ENCODE results near the gene MYADML2. TPM values are rescaled to one million over a fixed set of nuclear protein-coding genes. Genes with fewer than 3 reads are reported as not detected.
A peak's percentile ranks its signal among the peaks of the same experiment; 100 is the strongest.

MYADML2 gene
- total RNA-seq, 1 donor from 2014 or later: not detected

- Mint-ChIP-seq H3K4me1 (ENCODE audit: unreplicated experiment) (peaks cover 4% of the 10 kb centered on the region), H3K27me3 (ENCODE audit: unreplicated experiment) (peaks cover 34% of the 10 kb centered on the region), H3K36me3 (ENCODE audit: low read depth, unreplicated experiment) (peaks cover 8% of the 10 kb centered on the region), H3K27ac (ENCODE audit: unreplicated experiment) (no peak overlapping the region), H3K4me3 (ENCODE audit: unreplicated experiment) (no peak overlapping the region), H3K9me3 (ENCODE audit: unreplicated experiment) (no peaks in the 10 kb centered on the region)
- no peak for DNase-seq (ENCODE audit: low spot score)
- no peak for TF ChIP-seq CTCF (IDR thresholded peaks at IDR 0.05; ENCODE audit: unreplicated experiment)
Observed at GRCh38 chr17:81960130-81960958, 13.3 kb upstream of the MYADML2 start.

- peak; percentile 57 for DNase-seq (ENCODE audit: low spot score)
- H3K27me3 Mint-ChIP-seq (ENCODE audit: unreplicated experiment): peaks cover 29% of the 10 kb centered on the region
- no peak overlapping the region for H3K27ac Mint-ChIP-seq (ENCODE audit: unreplicated experiment)
- H3K4me1 Mint-ChIP-seq (ENCODE audit: unreplicated experiment): peaks cover 4% of the 10 kb centered on the region
- no peaks in the 10 kb centered on the region for H3K9me3 Mint-ChIP-seq (ENCODE audit: unreplicated experiment)
- no peak for TF ChIP-seq CTCF (IDR thresholded peaks at IDR 0.05; ENCODE audit: unreplicated experiment)
- H3K36me3 Mint-ChIP-seq (ENCODE audit: low read depth, unreplicated experiment): peaks cover 8% of the 10 kb centered on the region
- H3K4me3 Mint-ChIP-seq (ENCODE audit: unreplicated experiment): no peak overlapping the region
Observed at GRCh38 chr17:81959362-81960129, 12.5 kb upstream of the MYADML2 start.

DNA sequence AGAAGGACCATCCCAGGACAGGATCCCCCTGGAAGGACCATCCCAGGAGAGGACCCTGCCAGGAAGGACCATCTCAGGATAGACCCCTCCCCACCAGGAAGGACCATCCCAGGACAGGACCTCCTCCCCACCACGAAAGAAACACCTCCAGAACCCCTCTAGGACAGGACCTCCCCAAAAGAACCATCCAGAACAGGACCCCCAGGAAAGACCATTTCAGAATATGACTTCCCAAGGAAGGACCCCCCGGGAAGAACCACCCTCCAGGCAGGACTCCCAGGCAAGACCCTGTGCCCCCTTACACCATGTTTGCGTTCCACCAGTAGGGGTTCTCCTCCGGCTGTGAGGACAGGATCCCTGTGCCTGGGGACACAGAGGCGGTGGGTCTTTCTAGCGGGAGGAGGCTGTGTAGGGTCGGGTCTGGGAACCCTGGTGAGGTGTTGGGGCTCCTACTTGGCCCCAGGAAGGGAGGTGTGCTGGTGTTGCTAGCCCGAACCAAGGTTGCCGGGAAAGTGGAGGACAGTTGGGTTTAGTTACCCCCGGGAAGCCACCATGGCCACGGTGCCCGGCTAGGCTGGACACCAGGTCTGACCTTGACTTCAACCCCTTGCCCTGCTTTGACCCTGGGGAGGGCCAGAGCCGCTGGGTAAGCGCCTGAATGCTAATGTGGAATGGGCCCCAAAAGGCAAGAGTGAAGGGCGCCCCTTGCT lies 11.8 kb upstream of the MYADML2 start:
- H3K36me3 Mint-ChIP-seq (ENCODE audit: low read depth, unreplicated experiment): peaks cover 8% of the 10 kb centered on the region
- peaks cover 4% of the 10 kb centered on the region for H3K4me1 Mint-ChIP-seq (ENCODE audit: unreplicated experiment)
- H3K9me3 Mint-ChIP-seq (ENCODE audit: unreplicated experiment): no peaks in the 10 kb centered on the region
- peak overlapping the region; percentile 37 for H3K4me3 Mint-ChIP-seq (ENCODE audit: unreplicated experiment)
- no peak for DNase-seq (ENCODE audit: low spot score)
- H3K27me3 Mint-ChIP-seq (ENCODE audit: unreplicated experiment): peaks cover 26% of the 10 kb centered on the region
- H3K27ac Mint-ChIP-seq (ENCODE audit: unreplicated experiment): no peak overlapping the region
- TF ChIP-seq CTCF (IDR thresholded peaks at IDR 0.05; ENCODE audit: unreplicated experiment): no peak

GRCh38 chr17:81957691-81958432 lies 10.8 kb upstream of the MYADML2 start:
- DNase-seq (ENCODE audit: low spot score): no peak
- no peaks in the 10 kb centered on the region for H3K9me3 Mint-ChIP-seq (ENCODE audit: unreplicated experiment)
- peaks cover 8% of the 10 kb centered on the region for H3K36me3 Mint-ChIP-seq (ENCODE audit: low read depth, unreplicated experiment)
- H3K27ac Mint-ChIP-seq (ENCODE audit: unreplicated experiment): no peak overlapping the region
- peaks cover 23% of the 10 kb centered on the region for H3K27me3 Mint-ChIP-seq (ENCODE audit: unreplicated experiment)
- peaks cover 4% of the 10 kb centered on the region for H3K4me1 Mint-ChIP-seq (ENCODE audit: unreplicated experiment)
- no peak for TF ChIP-seq CTCF (IDR thresholded peaks at IDR 0.05; ENCODE audit: unreplicated experiment)
- H3K4me3 Mint-ChIP-seq (ENCODE audit: unreplicated experiment): no peak overlapping the region

Data from endothelial cell (in vitro differentiated cells).